Sigmoid colon (tissue), 7 donors: ENCODE data around the gene SLC25A34. TPM values are rescaled to one million over a fixed set of nuclear protein-coding genes. Genes with fewer than 3 reads are reported as not detected.

Experiments used
- DNase-seq: peaks from one replicate; pipeline ENCODE4 v3.0.0-alpha.2; 2019
- H3K27ac ChIP-seq, 4 donors: fragments of 200-600 bp; sonication (generic); one replicate each; pipeline ENCODE4 v1.5.1; 2016 to 2019; ENCODE audit warnings: mild to moderate bottlenecking in 1 of 4
- H3K27me3 ChIP-seq, 3 donors: fragments of 200-600 bp; sonication (generic); one replicate each; pipeline ENCODE4 v1.5.1; 2019; ENCODE audit warnings: mild to moderate bottlenecking in 1 of 3
- H3K36me3 ChIP-seq, 4 donors: fragments of 200-600 bp; sonication (generic); one replicate each; pipeline ENCODE4 v1.5.1; 2016 to 2019
- H3K4me1 ChIP-seq, 4 donors: fragments of 200-600 bp; sonication (generic); one replicate each; pipeline ENCODE4 v1.5.1; 2017 to 2019
- H3K4me3 ChIP-seq, 4 donors: fragments of 200-600 bp; sonication (generic); one replicate each; pipeline ENCODE4 v1.5.1; 2017 to 2019; ENCODE audit warnings: mild to moderate bottlenecking in 2 of 4, moderate library complexity in 1 of 4
- H3K9me3 ChIP-seq, 4 donors: fragments of 200-600 bp in 3 of 4; sonication (generic) in 3 of 4; one replicate each; pipeline versions ENCODE4 v1.5.1 to v1.6.1; 2013 to 2019
- CTCF ChIP-seq, 4 experiments: fragments of 450-650 bp in 3 of 4; fragments of 200-600 bp in 1 of 4; IDR thresholded peaks; one replicate each; pipeline ENCODE4 v1.5.1; 2016 to 2019; ENCODE audit warnings: antibody characterized with exemption in 4 of 4, mild to moderate bottlenecking in 3 of 4, moderate library complexity in 2 of 4
- EP300 ChIP-seq, 4 donors: sonication (generic); formaldehyde crosslinking; IDR thresholded peaks; one replicate each; pipeline ENCODE4 v1.6.1; 2017; ENCODE audit warnings: antibody characterized with exemption in 4 of 4
- POLR2A ChIP-seq, 2 donors: fragments of 450-650 bp; IDR thresholded peaks; one replicate each; pipeline ENCODE4 v1.6.1; 2016; ENCODE audit warnings: antibody characterized with exemption in 2 of 2, mild to moderate bottlenecking in 2 of 2, moderate library complexity in 2 of 2
- POLR2AphosphoS5 ChIP-seq, 4 donors: sonication (generic); formaldehyde crosslinking; IDR thresholded peaks; one replicate each; pipeline ENCODE4 v1.6.1; 2017; ENCODE audit warnings: antibody characterized with exemption in 4 of 4
- WGBS, 2 donors: extraction: QIAGEN DNeasy Blood & Tissue Kit; methylation state at CpG; one replicate each; pipeline ENCODE4 v1.1.7; 2013; 5-methylcytosine and 5-hydroxymethylcytosine counted together
- intact Hi-C: fragments of 100-400 bp; cut with DNase I; formaldehyde crosslinking; loops from one replicate; pipeline ENCODE4 v1.15.1; 2023
- polyA plus RNA-seq, 3 donors: library from polyadenylated mRNA; stranded (reverse); fragments of 200-250 nt; gene quantifications; one replicate each; pipeline ENCODE4 v1.2.3, GENCODE V29; 2013
- total RNA-seq, 4 donors: library from RNA; depleted of rRNA; stranded (reverse); fragments of >200 nt; gene quantifications; one replicate each; pipeline ENCODE4 v1.1.0, GENCODE V29; 2016
- donor health status: healthy with polysubstance abuse.
- donor health status: Bipolar disorder and iron deficiency.
- donor health status: healthy.

The SLC25A34 gene
- total RNA-seq (1 to 10 TPM in 3 of 4 donors, under 1 TPM in 1; 0.36 to 1.8 (median 1.6) TPM), polyA plus RNA-seq (10 to 100 TPM in 2 of 3 donors, 1 to 10 TPM in 1; 3.0 to 16.0 (median 12.1) TPM)

GRCh38 chr1:15736038-15736891 is at the start of gene SLC25A34:
Gene SLC25A34, plus strand, starts transcription at chr1:15736258. Its CDS starts 228 bp downstream, at chr1:15736486.
- no peak within 1 kb of the TSS for H3K4me3 ChIP-seq
- H3K36me3 ChIP-seq: peaks cover 12 to 39% (median 27%) of the 10 kb centered on the region in 4 donors
- 18 to 70% methylated on average over 35 of the region's 35 CpGs for WGBS, 2 donors
- H3K27me3 ChIP-seq: no peaks in the 10 kb centered on the region
- no peaks in the 10 kb centered on the region for H3K9me3 ChIP-seq
- no peak for DNase-seq
- H3K27ac ChIP-seq: peak within 1 kb of the TSS; percentile 31 to 55 (median 45)
- TF ChIP-seq EP300 (IDR thresholded peaks at IDR 0.05): no peak
- peak in 1 of 2 donors; percentile 66 for TF ChIP-seq POLR2A (IDR thresholded peaks at IDR 0.05)
- peak in 1 of 4 donors; percentile 57 for TF ChIP-seq POLR2AphosphoS5 (IDR thresholded peaks at IDR 0.05)
- TF ChIP-seq CTCF (IDR thresholded peaks at IDR 0.05): no peak
- peaks cover 0 to 13% (median under 1%) of the 10 kb centered on the region in 4 donors for H3K4me1 ChIP-seq
- intact Hi-C loops: no loop called here

- H3K36me3 ChIP-seq: no peaks in the 10 kb centered on the region
- no peaks in the 10 kb centered on the region for H3K9me3 ChIP-seq
- H3K27me3 ChIP-seq: no peaks in the 10 kb centered on the region
- DNase-seq: no peak
- intact Hi-C loops: loop anchor here (5.0 kb wide), 1 partner anchor 70 kb away; the partner anchor contains the start of gene DDI2
- H3K4me1 ChIP-seq: peaks cover 0 to 37% (median 31%) of the 10 kb centered on the region in 4 donors
- H3K27ac ChIP-seq: no peak overlapping the region
- WGBS, 2 donors: 70 to 71% methylated on average over 2 of the region's 2 CpGs
- no peak for TF ChIP-seq POLR2A (IDR thresholded peaks at IDR 0.05)
- TF ChIP-seq EP300 (IDR thresholded peaks at IDR 0.05): no peak
- no peak for TF ChIP-seq POLR2AphosphoS5 (IDR thresholded peaks at IDR 0.05)
- TF ChIP-seq CTCF (IDR thresholded peaks at IDR 0.05): no peak
- no peak overlapping the region for H3K4me3 ChIP-seq
Observed at GRCh38 chr1:15687446-15687845, 48.6 kb upstream of the SLC25A34 start.

- no peak for DNase-seq
- Histone ChIP-seq H3K9me3 (no peaks in the 10 kb centered on the region), H3K36me3 (no peaks in the 10 kb centered on the region), H3K4me1 (peaks cover 0 to 31% (median 24%) of the 10 kb centered on the region in 4 donors), H3K4me3 (no peak overlapping the region), H3K27ac (no peak overlapping the region), H3K27me3 (no peaks in the 10 kb centered on the region)
- 96% methylated on average over 6 of the region's 6 CpGs for WGBS, 2 donors
- intact Hi-C loops: no loop called here
- TF ChIP-seq EP300 (IDR thresholded peaks at IDR 0.05) (no peak), CTCF (IDR thresholded peaks at IDR 0.05) (no peak), POLR2AphosphoS5 (IDR thresholded peaks at IDR 0.05) (no peak), POLR2A (IDR thresholded peaks at IDR 0.05) (no peak)
Observed at GRCh38 chr1:15690317-15690716, 45.7 kb upstream of the SLC25A34 start.

- Histone ChIP-seq H3K27me3 (no peaks in the 10 kb centered on the region), H3K4me3 (no peak overlapping the region), H3K27ac (peak overlapping the region; percentile 4 to 62 (median 30)), H3K4me1 (peaks cover 0 to 21% (median 17%) of the 10 kb centered on the region in 4 donors), H3K9me3 (no peaks in the 10 kb centered on the region), H3K36me3 (peaks cover 0 to 4% (median 1%) of the 10 kb centered on the region in 4 donors)
- 76 to 86% methylated on average over 11 of the region's 11 CpGs for WGBS, 2 donors
- DNase-seq: no peak
- intact Hi-C loops: no loop called here
- TF ChIP-seq EP300 (IDR thresholded peaks at IDR 0.05): no peak
- no peak for TF ChIP-seq POLR2A (IDR thresholded peaks at IDR 0.05)
- no peak for TF ChIP-seq CTCF (IDR thresholded peaks at IDR 0.05)
- no peak for TF ChIP-seq POLR2AphosphoS5 (IDR thresholded peaks at IDR 0.05)
Observed at GRCh38 chr1:15691434-15692032, 44.5 kb upstream of the SLC25A34 start.
